Activated T-helper 1 cell treated with anti-CD3 and anti-CD28 coated beads, Interleukin-12 subunit alpha, Interleukin-12 subunit beta, Interleukin-2, Interleukin-4 antibody, amounts not matched to agents 30 ng/mL and 10 ng/mL and 1 ng/mL, durations not matched to agents 14 hours and 24 hours and 36 hours (primary cell): ENCODE measurements around the gene GGCX. TPM values are rescaled to one million over a fixed set of nuclear protein-coding genes. Genes with fewer than 3 reads are reported as not detected.

Experiments
- DNase-seq: peaks from one replicate; pipeline ENCODE4 v3.0.0; 2021; ENCODE audit warnings: low spot score
- H3K27ac Mint-ChIP-seq: one replicate; pipeline ENCODE4 v1.8.0; 2021; ENCODE audit warnings: mild to moderate bottlenecking, mixed read lengths
- H3K27me3 Mint-ChIP-seq: one replicate; pipeline ENCODE4 v1.8.0; 2022; ENCODE audit warnings: mild to moderate bottlenecking, moderate library complexity, mixed read lengths; ENCODE audit not compliant: insufficient read depth
- H3K36me3 Mint-ChIP-seq: one replicate; pipeline ENCODE4 v1.8.0; 2021; ENCODE audit warnings: low read depth, mixed read lengths
- H3K4me1 Mint-ChIP-seq: one replicate; pipeline ENCODE4 v1.8.0; 2021; ENCODE audit warnings: low read depth, mixed read lengths
- H3K4me3 Mint-ChIP-seq: one replicate; pipeline ENCODE4 v1.8.0; 2021; ENCODE audit warnings: mild to moderate bottlenecking, moderate library complexity, mixed read lengths
- H3K9me3 Mint-ChIP-seq: one replicate; pipeline ENCODE4 v1.8.0; 2021; ENCODE audit warnings: mixed read lengths
- intact Hi-C: fragments of 100-400 bp; cut with micrococcal nuclease; formaldehyde crosslinking; loops from one replicate; pipeline ENCODE4 v1.15.1; 2024
- total RNA-seq: library from RNA; stranded (reverse); gene quantifications from 2 replicates; pipeline ENCODE4 v1.2.3, GENCODE V29; 2022

The GGCX gene
- total RNA-seq, 1 donor from 2014 or later, result 26.2 TPM

DNA sequence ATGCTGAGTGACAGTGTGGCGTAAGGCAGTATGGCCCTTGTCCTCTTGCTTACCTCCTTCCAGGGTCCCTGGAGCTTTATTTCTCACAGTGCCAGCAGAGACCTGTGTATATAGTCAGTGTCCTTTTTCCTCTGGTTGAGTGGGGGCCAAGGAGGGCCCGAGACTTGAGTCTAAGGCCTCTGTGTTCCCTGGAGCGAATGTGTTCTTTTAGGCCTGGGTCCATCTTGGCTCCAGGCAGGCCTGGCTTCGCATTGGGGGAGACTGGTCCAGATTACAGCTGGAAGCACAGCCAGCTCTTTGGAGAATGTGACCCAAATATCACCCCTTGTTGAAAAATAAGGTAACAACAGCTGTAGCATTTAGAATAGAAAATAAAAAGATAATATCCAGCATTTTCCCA lies 27.9 kb upstream of the GGCX start:
- intact Hi-C loops, result no loop called here

DNA sequence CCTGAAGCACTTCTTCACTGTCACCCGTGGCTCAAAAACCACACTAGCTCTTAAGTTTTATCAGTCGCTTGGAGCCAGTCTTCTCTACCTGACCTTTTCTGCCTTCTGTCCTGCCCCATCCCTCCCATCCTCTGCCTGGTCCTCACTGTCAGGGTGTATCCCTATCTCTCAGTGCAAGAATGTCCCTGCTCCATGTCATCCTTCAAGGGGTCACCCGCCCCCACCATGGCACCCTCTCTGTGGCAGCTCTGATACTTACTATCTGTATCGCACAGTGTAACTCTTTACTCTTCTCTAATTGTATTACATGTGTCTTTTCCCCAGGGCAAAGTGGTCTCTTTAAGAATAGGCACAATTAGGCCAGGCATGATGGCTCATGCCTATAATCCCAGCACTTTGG lies 27.4 kb upstream of the GGCX start:
- peaks cover 35% of the 10 kb centered on the region for H3K4me1 Mint-ChIP-seq
- no peaks in the 10 kb centered on the region for H3K27me3 Mint-ChIP-seq
- no peak for DNase-seq
- no peaks in the 10 kb centered on the region for H3K9me3 Mint-ChIP-seq
- H3K27ac Mint-ChIP-seq, result no peak overlapping the region
- no peak overlapping the region for H3K4me3 Mint-ChIP-seq
- intact Hi-C loops, result no loop called here
- peaks cover 2% of the 10 kb centered on the region for H3K36me3 Mint-ChIP-seq

More for the DNA sequence above, 27.9 kb upstream of the GGCX start:
- H3K4me1 Mint-ChIP-seq, result peaks cover 34% of the 10 kb centered on the region
- H3K9me3 Mint-ChIP-seq, result no peaks in the 10 kb centered on the region
- no peak overlapping the region for H3K4me3 Mint-ChIP-seq
- no peak overlapping the region for H3K27ac Mint-ChIP-seq
- H3K36me3 Mint-ChIP-seq, result peaks cover 3% of the 10 kb centered on the region
- H3K27me3 Mint-ChIP-seq, result no peaks in the 10 kb centered on the region
- no peak for DNase-seq

DNA sequence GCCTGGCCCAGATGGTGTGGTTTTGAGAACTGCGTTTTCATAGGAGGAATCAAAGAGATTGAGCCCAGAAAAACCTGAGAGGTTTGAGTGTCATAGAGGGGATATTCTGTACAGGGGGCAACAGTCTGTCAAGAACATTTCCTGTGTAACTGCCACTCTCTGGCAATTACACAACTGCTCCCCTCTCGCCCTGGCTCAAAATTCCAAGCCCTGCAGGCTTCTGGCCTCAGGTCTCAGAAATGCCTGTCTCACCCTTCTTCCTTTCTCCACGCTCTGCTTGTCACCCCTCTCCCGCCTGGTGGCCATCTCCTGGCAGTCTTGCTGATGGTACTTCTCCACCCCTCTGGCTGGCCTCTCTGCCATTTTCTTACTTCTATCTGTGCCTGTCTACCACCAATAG lies 26.9 kb upstream of the GGCX start:
- Mint-ChIP-seq H3K27ac (no peak overlapping the region), H3K4me3 (no peak overlapping the region)
- intact Hi-C loops, result no loop called here

DNA sequence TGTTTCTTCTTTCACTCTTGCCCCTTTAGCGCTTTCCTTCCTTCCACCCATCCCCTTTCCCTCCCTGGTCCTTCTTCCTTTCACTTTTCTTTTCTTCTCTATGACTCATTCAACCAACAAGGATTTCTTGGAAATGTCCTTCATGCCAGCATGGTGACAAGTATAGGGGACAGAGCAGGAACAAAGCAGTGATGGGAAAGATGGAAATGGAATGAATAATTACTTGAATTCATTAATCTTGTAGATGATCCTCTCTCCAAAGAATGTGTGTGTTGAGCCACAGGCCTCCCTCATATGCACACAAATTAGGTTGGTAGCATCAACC lies 24.4 kb upstream of the GGCX start:
- no peaks in the 10 kb centered on the region for H3K9me3 Mint-ChIP-seq
- no peak for DNase-seq
- H3K27me3 Mint-ChIP-seq, result no peaks in the 10 kb centered on the region
- H3K4me3 Mint-ChIP-seq, result peak overlapping the region; percentile 88
- peak overlapping the region; percentile 94 for H3K27ac Mint-ChIP-seq
- H3K4me1 Mint-ChIP-seq, result peaks cover 40% of the 10 kb centered on the region
- intact Hi-C loops, result loop anchor here (1.0 to 2.0 kb wide), 3 partner anchors 10 to 47 kb away; partner anchors contain the start of genes MAT2A, RNF181 and TMEM150A
- peaks cover 15% of the 10 kb centered on the region for H3K36me3 Mint-ChIP-seq

More for the DNA sequence above, 26.9 kb upstream of the GGCX start:
- Mint-ChIP-seq H3K9me3 (no peaks in the 10 kb centered on the region), H3K36me3 (peaks cover 4% of the 10 kb centered on the region), H3K27me3 (no peaks in the 10 kb centered on the region), H3K4me1 (peaks cover 39% of the 10 kb centered on the region)
- DNase-seq, result no peak

DNA sequence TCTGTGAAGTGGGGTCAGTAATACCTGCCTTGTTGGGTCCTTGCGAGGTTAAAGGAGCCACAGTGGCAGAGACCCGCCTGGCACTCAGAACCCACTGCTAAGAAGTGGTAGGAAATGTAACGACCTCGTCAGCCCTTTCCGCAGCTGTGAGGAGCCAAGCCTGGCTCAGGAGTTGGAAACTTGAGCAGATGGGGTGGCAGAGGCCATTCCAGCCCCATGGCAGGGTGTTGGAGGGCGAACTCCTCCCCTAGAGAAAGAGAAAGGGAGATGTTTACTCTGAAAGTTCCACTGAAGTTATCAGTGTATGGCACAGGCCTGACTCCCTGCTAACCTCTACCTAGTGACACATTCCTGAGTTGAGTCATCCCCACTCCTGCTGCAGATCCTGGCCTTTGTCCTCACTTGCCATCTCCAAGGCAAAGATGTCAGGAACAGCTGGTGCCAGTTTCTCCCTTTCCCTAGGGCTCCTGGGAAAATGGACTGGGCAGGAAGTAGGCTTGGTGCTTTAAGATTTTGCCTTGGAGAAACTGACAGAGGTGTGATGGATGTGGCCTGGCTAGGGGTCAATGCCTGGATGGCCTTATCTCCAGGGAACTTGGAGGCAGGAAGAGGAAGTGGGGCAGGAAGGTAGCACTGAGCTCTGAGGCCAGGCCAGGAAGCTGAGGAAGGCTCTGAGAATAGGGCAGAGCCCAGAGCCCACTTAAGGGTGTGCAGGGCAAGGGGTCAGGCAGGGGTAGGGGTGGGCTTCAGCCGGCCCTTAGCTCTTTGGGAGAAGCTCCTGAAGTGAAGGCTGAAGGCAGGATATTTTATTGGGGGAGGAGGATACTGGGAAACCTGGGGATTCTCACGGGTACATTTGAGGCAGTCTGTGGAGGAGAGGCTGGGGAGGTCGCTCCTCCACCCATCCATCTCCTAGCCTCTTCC lies 23.8 kb upstream of the GGCX start:
- intact Hi-C loops, result loop anchor here (1.0 to 2.0 kb wide), 4 partner anchors 10 to 167 kb away; partner anchors contain the start of genes MAT2A, RNF181, SH2D6 and TMEM150A
- H3K27me3 Mint-ChIP-seq, result no peaks in the 10 kb centered on the region
- peaks cover 43% of the 10 kb centered on the region for H3K4me1 Mint-ChIP-seq
- peak overlapping the region; percentile 94 for H3K27ac Mint-ChIP-seq
- DNase-seq, result no peak
- H3K36me3 Mint-ChIP-seq, result peaks cover 18% of the 10 kb centered on the region
- no peaks in the 10 kb centered on the region for H3K9me3 Mint-ChIP-seq
- H3K4me3 Mint-ChIP-seq, result peak overlapping the region; percentile 88

DNA sequence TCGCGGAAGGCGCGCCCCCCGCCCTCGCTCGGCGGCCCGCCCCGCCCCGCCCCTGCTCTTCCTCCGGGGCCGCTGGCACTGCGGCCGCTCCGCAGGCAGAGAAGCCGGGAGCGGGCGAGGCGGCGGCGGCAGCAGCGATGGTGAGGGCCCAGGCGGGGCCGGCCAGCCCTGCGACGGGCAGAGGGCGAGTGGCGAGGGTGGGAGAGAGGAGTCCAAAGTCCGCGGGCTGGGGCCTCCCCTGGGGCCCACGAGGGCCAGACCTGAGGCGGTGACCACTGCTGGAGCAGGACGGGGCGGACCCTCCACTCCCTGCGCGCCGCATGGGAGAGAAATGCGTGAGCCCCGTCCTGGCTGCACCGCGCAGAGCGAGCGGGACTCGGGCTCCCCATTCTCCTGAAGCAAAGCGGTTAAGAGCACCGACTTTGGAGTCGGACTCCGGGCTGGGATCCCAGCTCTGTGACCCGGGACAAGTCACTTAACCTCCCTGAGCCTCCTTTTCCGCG lies 23.1 kb upstream of the GGCX start, which contains the start of gene VAMP5:
Gene VAMP5, plus strand, starts transcription at position 78 of the 503 bp plus-strand sequence. Its CDS starts 60 bp downstream, at position 138.
- H3K36me3 Mint-ChIP-seq, result peaks cover 18% of the 10 kb centered on the region
- intact Hi-C loops, result loop anchor here (1.0 to 2.0 kb wide), 3 partner anchors 18 to 166 kb away; partner anchors contain the start of genes MAT2A, SH2D6 and TMEM150A
- H3K4me3 Mint-ChIP-seq, result peak within 1 kb of the TSS; percentile 88
- no peak for DNase-seq
- H3K27ac Mint-ChIP-seq, result peak within 1 kb of the TSS; percentile 94
- H3K27me3 Mint-ChIP-seq, result no peaks in the 10 kb centered on the region
- no peaks in the 10 kb centered on the region for H3K9me3 Mint-ChIP-seq
- peaks cover 50% of the 10 kb centered on the region for H3K4me1 Mint-ChIP-seq

DNA sequence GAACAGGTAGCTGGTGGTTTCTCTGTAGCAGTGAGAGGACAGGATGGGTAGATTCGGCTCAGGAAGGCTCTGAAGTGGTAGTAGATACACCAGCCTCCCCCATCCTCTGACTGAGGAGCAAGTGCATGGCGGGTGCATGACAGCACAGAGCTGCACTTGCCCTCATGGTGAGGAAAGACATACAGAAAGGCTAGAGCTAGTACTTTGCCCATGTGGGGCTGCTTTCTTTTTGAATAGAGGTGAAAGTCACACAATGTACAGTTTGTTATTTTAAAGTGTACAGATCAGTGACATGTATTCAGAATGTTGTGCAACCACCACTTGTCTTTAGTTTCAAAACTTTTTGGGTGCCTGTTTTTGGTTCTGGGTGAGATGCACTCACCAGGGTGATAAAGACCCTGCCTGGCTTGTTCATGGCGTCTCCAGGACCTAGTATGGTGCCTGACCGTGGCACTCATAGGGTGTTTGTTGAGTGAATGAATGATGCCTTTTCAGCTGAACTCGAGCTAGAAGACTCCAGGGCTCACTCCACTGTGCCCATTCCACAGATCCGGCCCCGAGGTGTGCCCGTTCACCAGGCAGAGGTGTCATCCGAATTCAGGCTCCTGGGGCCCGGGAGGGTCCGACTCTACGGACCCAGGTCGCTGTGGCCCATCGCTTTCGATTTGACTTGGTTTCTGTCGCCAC lies 22.5 kb upstream of the GGCX start:
- intact Hi-C loops, result loop anchor here (1.0 to 2.0 kb wide), 3 partner anchors 19 to 166 kb away; partner anchors contain the start of genes MAT2A, SH2D6 and TMEM150A
- Mint-ChIP-seq H3K4me3 (peak overlapping the region; percentile 84), H3K27me3 (no peaks in the 10 kb centered on the region), H3K27ac (peak overlapping the region; percentile 90), H3K4me1 (peaks cover 55% of the 10 kb centered on the region), H3K9me3 (no peaks in the 10 kb centered on the region), H3K36me3 (peaks cover 20% of the 10 kb centered on the region)
- DNase-seq, result no peak

DNA sequence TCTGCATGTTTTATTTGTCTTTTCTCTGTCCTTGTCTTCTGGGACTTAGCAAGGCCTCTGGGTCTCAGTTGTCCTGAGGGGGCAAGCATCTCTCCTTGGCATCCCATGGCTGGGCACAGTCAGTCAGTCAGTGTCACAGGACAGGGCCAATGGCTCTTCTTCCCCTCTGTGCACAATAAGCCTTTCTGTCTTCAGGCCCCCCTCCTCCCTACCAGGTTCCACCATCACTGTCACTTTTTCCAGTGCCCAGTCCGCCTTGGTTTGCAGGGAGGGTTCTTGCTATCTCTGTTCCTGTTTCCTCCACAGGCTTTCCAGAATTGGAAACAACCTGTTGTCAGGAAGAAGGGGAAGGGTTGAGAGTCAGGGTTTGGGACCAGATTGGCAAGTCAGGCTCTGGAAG lies 21.2 kb upstream of the GGCX start:
- intact Hi-C loops, result no loop called here

DNA sequence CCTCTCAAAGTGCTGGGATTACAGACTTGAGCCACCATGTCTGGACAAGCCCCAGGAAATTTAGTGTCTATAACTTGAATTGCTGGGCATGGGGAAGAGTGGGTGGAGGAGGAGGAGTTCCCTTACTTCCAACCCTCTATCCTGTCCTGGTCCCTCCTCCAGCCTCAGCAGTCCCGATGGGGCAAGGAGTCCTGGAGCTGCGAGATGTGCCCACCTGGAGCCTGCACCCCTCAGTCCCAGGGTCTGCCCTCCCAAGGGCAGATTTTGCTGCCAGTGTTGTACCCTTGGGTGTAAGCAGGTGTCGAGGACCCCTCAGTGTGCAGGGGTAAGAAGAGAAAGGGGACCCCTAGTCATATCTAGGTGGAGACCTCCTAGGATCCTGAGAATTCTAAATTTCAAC lies 18.9 kb upstream of the GGCX start:
- H3K9me3 Mint-ChIP-seq, result no peaks in the 10 kb centered on the region
- peaks cover 20% of the 10 kb centered on the region for H3K36me3 Mint-ChIP-seq
- H3K27me3 Mint-ChIP-seq, result no peaks in the 10 kb centered on the region
- intact Hi-C loops, result no loop called here
- no peak for DNase-seq
- peak overlapping the region; percentile 63 for H3K4me3 Mint-ChIP-seq
- H3K4me1 Mint-ChIP-seq, result peaks cover 52% of the 10 kb centered on the region
- H3K27ac Mint-ChIP-seq, result no peak overlapping the region

More for the DNA sequence above, 21.2 kb upstream of the GGCX start:
- H3K4me1 Mint-ChIP-seq, result peaks cover 58% of the 10 kb centered on the region
- H3K27me3 Mint-ChIP-seq, result no peaks in the 10 kb centered on the region
- DNase-seq, result no peak
- peak overlapping the region; percentile 31 for H3K27ac Mint-ChIP-seq
- H3K36me3 Mint-ChIP-seq, result peaks cover 22% of the 10 kb centered on the region
- no peak overlapping the region for H3K4me3 Mint-ChIP-seq
- no peaks in the 10 kb centered on the region for H3K9me3 Mint-ChIP-seq

DNA sequence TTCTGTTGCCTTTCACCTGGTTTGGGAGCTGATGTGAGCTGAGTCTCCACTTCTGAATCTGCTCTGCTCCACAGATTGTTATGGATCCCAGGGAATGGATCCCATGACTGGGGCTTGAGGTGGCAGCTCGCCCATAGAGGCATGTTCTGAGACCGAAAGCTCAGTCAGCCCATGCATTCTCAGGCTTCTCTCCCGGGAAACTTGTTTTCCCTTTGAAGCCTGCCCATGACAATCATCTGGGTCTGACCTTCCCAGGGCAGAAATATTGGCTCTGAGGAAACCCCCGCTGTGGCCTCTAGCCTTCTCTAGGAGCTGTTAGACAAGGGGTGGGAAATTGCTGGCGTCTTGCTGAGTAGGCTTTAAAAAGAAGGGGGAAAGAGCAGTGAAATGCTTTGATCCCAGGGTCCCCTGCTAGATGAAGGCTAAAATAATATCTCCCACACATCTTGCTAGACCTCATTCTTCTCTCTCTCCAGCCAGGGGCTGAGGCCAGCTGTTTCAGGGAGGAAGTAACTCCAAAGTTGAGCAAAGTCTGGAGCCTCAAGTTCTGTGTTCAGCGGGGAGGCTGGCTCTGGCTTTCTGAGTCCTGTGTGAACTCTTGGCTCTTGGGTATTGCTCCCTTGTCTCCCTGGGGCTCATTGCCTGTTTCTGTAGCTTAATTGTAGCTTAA lies 18.1 kb upstream of the GGCX start:
- Mint-ChIP-seq H3K27me3 (no peaks in the 10 kb centered on the region), H3K27ac (no peak overlapping the region), H3K36me3 (peaks cover 20% of the 10 kb centered on the region), H3K4me1 (peaks cover 45% of the 10 kb centered on the region), H3K9me3 (no peaks in the 10 kb centered on the region), H3K4me3 (peak overlapping the region; percentile 91)
- intact Hi-C loops, result loop anchor here (2.0 kb wide), 1 partner anchor 15 kb away; the partner anchor contains the start of gene RNF181
- no peak for DNase-seq

DNA sequence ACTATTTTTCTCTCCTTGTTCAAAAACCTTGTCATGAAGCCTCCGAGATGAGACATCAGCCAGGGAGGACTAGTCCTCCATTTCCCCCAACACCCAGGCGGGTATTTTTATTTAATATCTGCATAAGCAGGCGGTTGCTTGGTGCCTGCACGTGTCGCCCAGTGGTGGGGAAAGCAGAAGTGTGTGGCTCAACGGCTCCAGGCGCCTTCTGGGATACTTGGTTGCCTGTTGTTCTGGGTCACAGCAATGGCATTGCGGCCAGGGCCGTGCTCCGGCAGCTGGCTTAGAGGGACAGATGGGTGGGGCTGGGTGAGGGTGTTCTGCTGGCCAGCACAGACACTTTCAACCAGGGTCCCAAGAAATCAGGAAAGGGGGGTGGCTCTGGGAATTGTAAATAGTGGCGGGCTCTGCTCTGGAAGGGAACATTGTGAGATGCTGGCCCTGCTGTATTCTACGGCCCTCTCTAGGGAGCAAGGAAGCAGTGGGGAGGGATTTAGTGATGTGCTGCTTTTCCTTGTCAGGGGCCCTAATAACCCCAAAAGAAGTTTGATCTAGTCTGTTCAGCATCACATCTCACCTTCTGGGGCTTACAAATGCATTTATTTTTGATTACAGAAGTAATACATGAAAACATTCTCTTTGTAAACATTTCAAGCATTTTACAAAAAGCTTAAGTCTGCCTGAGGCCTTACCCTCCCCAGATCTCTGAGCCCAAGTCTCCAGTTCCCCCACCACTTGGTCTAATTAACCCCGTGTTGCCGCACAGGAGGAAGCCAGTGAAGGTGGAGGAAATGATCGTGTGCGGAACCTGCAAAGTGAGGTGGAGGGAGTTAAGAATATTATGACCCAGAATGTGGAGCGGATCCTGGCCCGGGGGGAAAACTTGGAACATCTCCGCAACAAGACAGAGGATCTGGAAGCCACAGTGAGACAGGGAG lies 17.2 kb upstream of the GGCX start:
- no peak for DNase-seq
- Mint-ChIP-seq H3K36me3 (peaks cover 19% of the 10 kb centered on the region), H3K9me3 (no peaks in the 10 kb centered on the region), H3K27ac (peak overlapping the region; percentile 86), H3K27me3 (no peaks in the 10 kb centered on the region), H3K4me1 (peaks cover 39% of the 10 kb centered on the region), H3K4me3 (peak overlapping the region; percentile 91)
- intact Hi-C loops, result loop anchor here (1.0 to 2.0 kb wide), 2 partner anchors 16 to 17 kb away; partner anchors contain the start of genes GGCX and RNF181
